ENCODE results near the gene MPL. TPM values are rescaled to one million over a fixed set of nuclear protein-coding genes. Genes with fewer than 3 reads are reported as not detected.

MPL gene
- total RNA-seq, 4 donors from 2014 or later = not detected

DNA sequence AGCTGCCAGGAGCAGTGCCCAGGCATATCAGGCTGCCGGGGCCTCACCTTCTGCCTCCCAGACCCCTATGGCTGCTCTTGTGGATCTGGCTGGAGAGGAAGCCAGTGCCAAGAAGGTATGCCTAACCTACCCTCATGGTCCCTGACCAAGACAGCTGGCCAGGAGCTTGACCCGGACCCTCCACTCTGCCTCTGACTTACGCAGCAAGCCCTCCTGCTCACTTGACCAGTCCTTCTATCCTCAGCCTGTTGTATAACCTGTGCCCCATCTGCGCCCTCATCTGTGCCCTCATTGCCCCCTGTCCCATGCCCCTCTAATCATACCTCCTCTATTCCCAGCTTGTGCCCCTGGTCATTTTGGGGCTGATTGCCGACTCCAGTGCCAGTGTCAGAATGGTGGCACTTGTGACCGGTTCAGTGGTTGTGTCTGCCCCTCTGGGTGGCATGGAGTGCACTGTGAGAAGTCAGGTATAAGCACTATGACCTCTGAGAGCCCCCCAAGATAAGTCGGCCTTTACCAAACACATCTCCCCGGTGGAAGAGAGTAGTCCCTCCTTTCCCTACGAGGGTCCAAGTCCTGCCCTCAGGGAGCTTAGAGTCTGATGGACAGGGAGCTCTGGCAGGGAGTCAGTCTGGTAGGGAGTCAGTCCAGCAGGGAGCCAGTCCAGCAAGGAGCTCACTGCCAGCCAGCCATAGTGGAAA, 30.0 kb upstream of the MPL start:
- H3K4me1 ChIP-seq = no peaks in the 10 kb centered on the region
- no peaks in the 10 kb centered on the region for H3K9me3 ChIP-seq
- H3K27me3 ChIP-seq = no peaks in the 10 kb centered on the region
- in situ Hi-C loops (cut with MboI; ENCODE audit: low sequenced_read_pairs in 4 of 4) (no loop called here), intact Hi-C loops (cut with DNase I; ENCODE audit: low total_unique reads) (no loop called here)
- DNase-seq = no peak
- H3K36me3 ChIP-seq = no peaks in the 10 kb centered on the region
- ATAC-seq = no peak
- no peak overlapping the region for H3K4me3 ChIP-seq
- H3K27ac ChIP-seq = no peak overlapping the region
- TF ChIP-seq POLR2A (IDR thresholded peaks at IDR 0.05) = no peak
- TF ChIP-seq, protein P1, sequence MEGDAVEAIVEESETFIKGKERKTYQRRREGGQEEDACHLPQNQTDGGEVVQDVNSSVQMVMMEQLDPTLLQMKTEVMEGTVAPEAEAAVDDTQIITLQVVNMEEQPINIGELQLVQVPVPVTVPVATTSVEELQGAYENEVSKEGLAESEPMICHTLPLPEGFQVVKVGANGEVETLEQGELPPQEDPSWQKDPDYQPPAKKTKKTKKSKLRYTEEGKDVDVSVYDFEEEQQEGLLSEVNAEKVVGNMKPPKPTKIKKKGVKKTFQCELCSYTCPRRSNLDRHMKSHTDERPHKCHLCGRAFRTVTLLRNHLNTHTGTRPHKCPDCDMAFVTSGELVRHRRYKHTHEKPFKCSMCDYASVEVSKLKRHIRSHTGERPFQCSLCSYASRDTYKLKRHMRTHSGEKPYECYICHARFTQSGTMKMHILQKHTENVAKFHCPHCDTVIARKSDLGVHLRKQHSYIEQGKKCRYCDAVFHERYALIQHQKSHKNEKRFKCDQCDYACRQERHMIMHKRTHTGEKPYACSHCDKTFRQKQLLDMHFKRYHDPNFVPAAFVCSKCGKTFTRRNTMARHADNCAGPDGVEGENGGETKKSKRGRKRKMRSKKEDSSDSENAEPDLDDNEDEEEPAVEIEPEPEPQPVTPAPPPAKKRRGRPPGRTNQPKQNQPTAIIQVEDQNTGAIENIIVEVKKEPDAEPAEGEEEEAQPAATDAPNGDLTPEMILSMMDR (IDR thresholded peaks at IDR 0.05 in 4 of 5, conservative IDR thresholded peaks at IDR 0.05 in 1 of 5) = no peak

DNA sequence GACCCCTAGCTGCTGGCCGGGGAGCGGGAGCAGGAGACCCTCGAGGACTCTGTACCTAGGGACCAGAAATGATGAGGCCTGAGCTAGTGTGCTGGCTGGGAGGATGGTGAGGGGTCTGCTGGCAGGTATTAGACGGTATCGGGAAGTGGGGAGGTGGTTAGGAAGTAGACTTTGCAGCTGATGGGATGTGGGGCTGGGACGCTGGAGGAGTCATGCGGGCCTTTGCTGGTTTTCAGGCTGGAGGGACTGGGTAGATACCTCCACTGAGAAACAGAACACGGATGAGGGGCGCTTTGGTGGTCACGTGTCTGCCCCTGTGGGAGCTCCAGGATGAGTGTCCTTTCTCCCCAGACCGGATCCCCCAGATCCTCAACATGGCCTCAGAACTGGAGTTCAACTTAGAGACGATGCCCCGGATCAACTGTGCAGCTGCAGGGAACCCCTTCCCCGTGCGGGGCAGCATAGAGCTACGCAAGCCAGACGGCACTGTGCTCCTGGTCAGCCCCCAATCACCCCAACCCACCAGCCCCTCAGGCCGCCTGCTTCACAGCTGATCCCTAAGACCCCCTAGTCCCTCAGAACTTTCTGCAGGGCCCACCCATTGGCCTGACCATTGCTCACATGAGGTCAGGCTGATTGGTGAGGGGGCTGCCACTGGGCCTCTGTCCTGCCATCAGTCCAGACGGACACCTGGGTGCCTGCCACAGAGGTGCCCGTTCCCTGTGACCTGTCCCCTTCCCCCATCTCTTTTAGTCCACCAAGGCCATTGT, 28.8 kb upstream of the MPL start:
- TF ChIP-seq POLR2A (IDR thresholded peaks at IDR 0.05) = no peak
- TF ChIP-seq, protein P1 (IDR thresholded peaks at IDR 0.05 in 4 of 5, conservative IDR thresholded peaks at IDR 0.05 in 1 of 5) = no peak
- Histone ChIP-seq H3K9me3 (no peaks in the 10 kb centered on the region), H3K4me1 (no peaks in the 10 kb centered on the region), H3K27me3 (no peaks in the 10 kb centered on the region), H3K4me3 (no peak overlapping the region), H3K27ac (no peak overlapping the region), H3K36me3 (no peaks in the 10 kb centered on the region)
- in situ Hi-C loops (cut with MboI; ENCODE audit: low sequenced_read_pairs in 4 of 4) (no loop called here), intact Hi-C loops (cut with DNase I; ENCODE audit: low total_unique reads) (no loop called here)
- DNase-seq (no peak), ATAC-seq (no peak)

- Histone ChIP-seq H3K4me1 (no peaks in the 10 kb centered on the region), H3K27ac (no peak overlapping the region), H3K9me3 (no peaks in the 10 kb centered on the region), H3K36me3 (no peaks in the 10 kb centered on the region), H3K4me3 (no peak overlapping the region), H3K27me3 (no peaks in the 10 kb centered on the region)
- ATAC-seq (no peak), DNase-seq (no peak)
- intact Hi-C loops (cut with DNase I; ENCODE audit: low total_unique reads) (no loop called here), in situ Hi-C loops (cut with MboI; ENCODE audit: low sequenced_read_pairs in 4 of 4) (no loop called here)
- TF ChIP-seq POLR2A (IDR thresholded peaks at IDR 0.05) = no peak
- TF ChIP-seq, protein P1 (IDR thresholded peaks at IDR 0.05 in 4 of 5, conservative IDR thresholded peaks at IDR 0.05 in 1 of 5) = no peak
Observed at GRCh38 chr1:43309405-43310025, 28.1 kb upstream of the MPL start.

DNA sequence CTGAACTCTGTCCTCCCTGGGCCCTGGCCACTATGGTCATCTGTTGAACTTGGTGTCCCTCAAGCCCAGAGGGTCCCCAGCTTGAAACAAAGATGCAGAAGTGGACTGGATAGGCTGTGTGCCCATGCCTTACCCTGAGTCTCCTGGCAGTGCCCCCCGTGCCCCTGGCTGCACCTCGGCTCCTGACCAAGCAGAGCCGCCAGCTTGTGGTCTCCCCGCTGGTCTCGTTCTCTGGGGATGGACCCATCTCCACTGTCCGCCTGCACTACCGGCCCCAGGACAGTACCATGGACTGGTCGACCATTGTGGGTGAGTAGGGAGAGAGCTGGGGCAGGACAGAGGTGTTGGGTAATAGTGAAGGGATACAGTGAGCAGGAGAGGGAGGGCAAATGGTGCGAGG, 26.1 kb upstream of the MPL start:
- ATAC-seq (no peak), DNase-seq (no peak)
- in situ Hi-C loops (cut with MboI; ENCODE audit: low sequenced_read_pairs in 4 of 4) = no loop called here
- intact Hi-C loops (cut with DNase I; ENCODE audit: low total_unique reads) = no loop called here
- Histone ChIP-seq H3K36me3 (no peaks in the 10 kb centered on the region), H3K27me3 (no peaks in the 10 kb centered on the region), H3K4me1 (no peaks in the 10 kb centered on the region), H3K9me3 (no peaks in the 10 kb centered on the region), H3K4me3 (no peak overlapping the region), H3K27ac (no peak overlapping the region)
- no peak for TF ChIP-seq POLR2A (IDR thresholded peaks at IDR 0.05)
- TF ChIP-seq, protein P1 (IDR thresholded peaks at IDR 0.05 in 4 of 5, conservative IDR thresholded peaks at IDR 0.05 in 1 of 5) = no peak

Measured in gastrocnemius medialis (tissue), 4 donors.